GM18498 (cell line): ENCODE measurements around the gene ST6GALNAC4.
"Not testable (repeated sequence)": the region's sequence is repeated elsewhere in the genome, so short reads cannot be mapped to it uniquely, and the experiment has no call there.

Experiments used
- ATAC-seq: cut with Tn5 transposase; IDR thresholded peaks from one replicate; pipeline ENCODE4 v1.9.1; 2021; ENCODE audit warnings: mild to moderate bottlenecking, moderate library complexity; ENCODE audit not compliant: unreplicated experiment

Gene ST6GALNAC4

DNA sequence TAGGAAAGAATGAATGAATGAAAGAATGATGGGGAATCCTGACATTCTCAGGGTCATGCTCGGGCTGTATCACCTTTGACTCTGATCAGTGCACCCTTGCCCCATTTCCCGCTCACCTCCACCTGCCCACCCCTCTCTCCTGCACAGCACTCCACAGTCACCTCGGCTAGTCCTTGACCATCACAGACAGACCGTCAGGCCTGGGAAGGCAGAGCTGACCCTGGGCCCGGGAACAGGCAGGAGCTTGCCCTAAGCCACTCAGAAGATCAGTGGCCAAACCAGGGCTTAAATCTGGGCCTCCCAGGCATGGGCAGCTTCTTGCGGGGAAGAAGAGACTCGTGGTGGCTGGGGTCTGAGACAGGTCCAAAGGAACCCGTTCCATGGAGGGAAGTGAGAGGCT, 21.0 kb downstream of the ST6GALNAC4 start:
- no peak for ATAC-seq

DNA sequence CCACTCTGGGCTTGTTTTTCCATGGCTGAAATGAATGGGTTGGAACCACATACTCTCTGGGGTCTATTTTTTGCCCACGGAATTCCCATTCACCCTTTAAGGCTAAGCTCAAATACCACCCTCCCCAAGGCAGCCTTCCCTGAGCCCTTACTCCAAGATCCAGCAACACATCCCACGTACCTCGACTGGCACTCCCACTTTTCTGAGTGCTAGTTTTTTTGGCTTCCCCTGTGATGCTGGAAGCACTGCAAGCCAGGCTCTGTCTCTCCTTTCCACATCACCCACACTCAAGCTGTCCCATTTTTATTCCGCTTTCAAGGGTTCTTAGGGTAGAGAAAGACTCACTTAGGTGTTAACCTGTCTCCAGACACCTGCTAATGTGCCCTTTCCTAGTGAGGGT, 23.4 kb downstream of the ST6GALNAC4 start:
- ATAC-seq: no peak

GRCh38 chr9:127892831-127893230, 24.0 kb downstream of the ST6GALNAC4 start:
- no peak for ATAC-seq

GRCh38 chr9:127890053-127890452, 26.8 kb downstream of the ST6GALNAC4 start:
- ATAC-seq: no peak

- no peak for ATAC-seq
Measured at GRCh38 chr9:127887792-127888191, 29.0 kb downstream of the ST6GALNAC4 start.

- no peak for ATAC-seq
Measured at GRCh38 chr9:127886401-127886972, 30.4 kb downstream of the ST6GALNAC4 start.

- no peak for ATAC-seq
Measured at GRCh38 chr9:127885508-127886281, 31.1 kb downstream of the ST6GALNAC4 start.

- no peak for ATAC-seq
Measured at GRCh38 chr9:127884976-127885490, 31.8 kb downstream of the ST6GALNAC4 start.

DNA sequence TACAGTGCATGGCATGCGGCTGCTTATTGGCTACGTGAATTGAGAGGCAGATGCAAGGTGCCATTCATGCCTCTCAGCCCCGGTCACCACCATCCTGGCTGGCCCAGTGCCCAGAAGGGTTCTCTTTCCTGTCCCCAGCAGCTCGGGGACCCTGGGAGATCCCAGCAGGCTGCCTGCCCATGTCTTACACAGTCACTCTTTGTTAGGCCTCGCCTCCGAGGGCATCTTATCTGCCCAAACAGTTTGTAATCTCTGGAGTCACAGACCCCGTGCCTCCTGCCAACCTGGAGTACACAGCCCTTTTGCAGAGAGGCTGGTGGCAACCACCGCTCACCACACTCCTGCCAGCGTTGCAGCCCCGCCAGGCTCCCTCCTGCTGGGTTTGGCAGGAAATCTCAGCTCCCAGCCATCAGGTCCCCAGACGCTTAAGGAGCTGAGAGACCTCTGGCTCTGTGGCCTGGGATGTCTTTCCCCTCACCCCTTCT, 32.4 kb downstream of the ST6GALNAC4 start:
- no peak for ATAC-seq

DNA sequence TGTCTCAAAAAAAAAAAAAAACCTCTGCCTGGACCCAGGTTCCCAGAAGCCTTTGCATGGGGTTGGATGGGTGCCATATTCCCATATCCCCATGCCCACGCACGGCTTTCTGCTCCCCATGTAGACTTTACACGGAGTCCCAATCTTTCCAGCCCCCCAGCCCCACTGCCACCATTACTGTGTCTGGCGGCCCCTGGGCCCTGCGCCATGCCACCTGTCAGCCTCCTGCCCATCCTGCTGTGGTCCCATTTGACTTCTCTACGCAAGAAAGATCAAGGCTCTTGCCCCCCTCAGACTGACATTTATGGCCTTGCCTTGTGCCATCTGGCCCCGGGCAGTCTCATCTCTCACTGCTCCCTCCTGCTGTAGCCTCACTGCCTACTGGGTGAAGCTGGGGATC, 32.9 kb downstream of the ST6GALNAC4 start:
- ATAC-seq: no peak

DNA sequence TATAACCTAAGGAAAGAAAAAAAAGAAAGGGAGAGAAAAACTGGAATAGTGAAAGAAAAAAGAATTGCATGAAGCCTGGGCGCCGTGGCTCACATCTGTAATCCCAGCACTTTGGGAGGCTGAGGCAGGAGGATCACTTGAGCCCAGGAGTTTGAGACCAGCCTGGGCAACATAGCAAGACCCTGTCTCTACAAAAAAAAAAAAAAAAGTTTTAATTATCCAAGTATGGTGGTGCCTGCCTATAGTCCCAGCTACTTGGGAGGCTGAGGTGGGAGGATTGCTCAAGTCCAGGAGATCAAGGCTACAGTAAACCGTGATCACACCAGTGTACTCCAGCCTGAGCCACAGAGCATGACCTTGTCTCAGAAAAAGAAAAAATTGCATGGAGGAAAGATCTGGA, 35.1 kb downstream of the ST6GALNAC4 start:
- ATAC-seq: not testable (repeated sequence)

DNA sequence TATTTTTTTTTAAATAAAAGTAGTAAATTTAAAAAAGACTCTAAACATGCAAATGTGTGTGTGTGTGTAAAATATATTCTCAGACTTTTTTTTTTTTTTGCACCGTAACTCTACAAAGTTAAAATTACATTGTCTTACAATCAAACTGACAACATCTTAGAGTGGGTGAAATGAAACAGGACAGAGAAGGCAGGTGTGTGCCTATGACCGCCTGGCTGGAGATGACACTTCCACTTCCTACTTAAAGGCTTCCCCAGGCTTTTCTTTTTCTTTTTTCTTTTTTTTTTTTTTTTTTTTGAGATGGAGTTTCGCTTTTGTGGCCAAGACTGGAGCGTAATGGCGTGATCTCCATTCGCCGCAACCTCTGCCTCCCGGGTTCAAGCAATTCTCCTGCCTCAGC, 36.7 kb downstream of the ST6GALNAC4 start:
- ATAC-seq: no peak

- ATAC-seq: no peak
Measured at GRCh38 chr9:127878652-127879390, 38.0 kb downstream of the ST6GALNAC4 start.

- ATAC-seq: no peak
Measured at GRCh38 chr9:127878001-127878651, 38.7 kb downstream of the ST6GALNAC4 start.

GRCh38 chr9:127877566-127877998, 39.3 kb downstream of the ST6GALNAC4 start, which contains the start of gene AK1:
TSS of gene AK1 (minus strand) at chr9:127877675. CDS start at chr9:127874617, 3,058 bp downstream.
- ATAC-seq: no peak

GRCh38 chr9:127876764-127877562, 39.9 kb downstream of the ST6GALNAC4 start:
- no peak for ATAC-seq

GRCh38 chr9:127876026-127876763, 40.6 kb downstream of the ST6GALNAC4 start:
- ATAC-seq: no peak

GRCh38 chr9:127875306-127875966, 41.4 kb downstream of the ST6GALNAC4 start:
- no peak for ATAC-seq
